Suppressor macrophage treated with lipopolysaccharide for 1 hour (primary cell): ENCODE results near the gene ARHGEF33.

ENCODE experiments used
- DNase-seq, 3 donors: peaks; one replicate each; pipeline ENCODE4 v3.0.0-alpha.2; 2020 to 2022

The ARHGEF33 gene

GRCh38 chr2:38889575-38889974 lies at the start of gene ARHGEF33:
ARHGEF33 (plus strand) TSS chr2:38889875; CDS start chr2:38919448, 29,573 bp downstream.
- no peak for DNase-seq

- DNase-seq, result no peak
These were observed 39.6 kb upstream of the ARHGEF33 start for GRCh38 chr2:38850045-38850444.

- DNase-seq, result peak in 2 of 3 donors; percentile 20 to 29
These were observed 33.5 kb upstream of the ARHGEF33 start for GRCh38 chr2:38856165-38856564.

- no peak for DNase-seq
These were observed 27.2 kb upstream of the ARHGEF33 start for GRCh38 chr2:38862476-38862875.

GRCh38 chr2:38863061-38863695 lies 26.5 kb upstream of the ARHGEF33 start:
- DNase-seq, result no peak

- DNase-seq, result peak in 1 of 3 donors; percentile 21
These were observed 22.8 kb upstream of the ARHGEF33 start for GRCh38 chr2:38866773-38867443.

- no peak for DNase-seq
These were observed 18.2 kb upstream of the ARHGEF33 start for GRCh38 chr2:38871432-38871831.

- DNase-seq, result no peak
These were observed 15.9 kb upstream of the ARHGEF33 start for GRCh38 chr2:38873763-38874162.

- DNase-seq, result no peak
These were observed 14.5 kb upstream of the ARHGEF33 start for GRCh38 chr2:38875227-38875575.

GRCh38 chr2:38875576-38876367 lies 13.9 kb upstream of the ARHGEF33 start, which contains the start of the genes DHX57 and MORN2:
DHX57 (minus strand) TSS chr2:38875934; CDS start chr2:38868405, 7,529 bp downstream.
MORN2 (plus strand) TSS chr2:38875976.
- DNase-seq, result peak; percentile 78 to 88 (median 79)

- no peak for DNase-seq
These were observed 13.3 kb upstream of the ARHGEF33 start for GRCh38 chr2:38876407-38876806.

- DNase-seq, result no peak
These were observed 3.6 kb upstream of the ARHGEF33 start for GRCh38 chr2:38886063-38886462.

GRCh38 chr2:38887347-38887746 lies 2.3 kb upstream of the ARHGEF33 start:
- DNase-seq, result no peak

- DNase-seq, result no peak
These were observed 1.6 kb upstream of the ARHGEF33 start for GRCh38 chr2:38887902-38888554.

GRCh38 chr2:38889045-38889444 lies 630 bp upstream of the ARHGEF33 start:
- DNase-seq, result no peak

GRCh38 chr2:38892819-38893218 lies 3.1 kb downstream of the ARHGEF33 start:
- DNase-seq, result no peak

- DNase-seq, result peak in 2 of 3 donors; percentile 10 to 26
These were observed 8.6 kb downstream of the ARHGEF33 start for GRCh38 chr2:38898256-38898655.

GRCh38 chr2:38900726-38901125 lies 11.1 kb downstream of the ARHGEF33 start:
- no peak for DNase-seq

GRCh38 chr2:38905251-38905650 lies 15.6 kb downstream of the ARHGEF33 start:
- peak; percentile 12 to 45 (median 32) for DNase-seq

- no peak for DNase-seq
These were observed 17.6 kb downstream of the ARHGEF33 start for GRCh38 chr2:38907242-38907641.

GRCh38 chr2:38907743-38908562 lies 18.3 kb downstream of the ARHGEF33 start:
- peak in 1 of 3 donors; percentile 8 for DNase-seq

GRCh38 chr2:38909872-38910271 lies 20.2 kb downstream of the ARHGEF33 start:
- no peak for DNase-seq
